Kidney (tissue), 14 donors: ENCODE data around the gene CST8. TPM values are rescaled to one million over a fixed set of nuclear protein-coding genes. Genes with fewer than 3 reads are reported as not detected.
A peak's percentile ranks its signal among the peaks of the same experiment; 100 is the strongest.

ENCODE experiments used
- DNase-seq, 5 donors: peaks; one replicate each; pipeline ENCODE4 v3.0.0-alpha.2; 2013 to 2020
- FAIRE-seq: peaks from 2 replicates; lab custom pipeline; 2012; peaks lifted over from hg19 to GRCh38; lab: Jason Lieb, UNC
- H3K27ac ChIP-seq, 2 donors: one replicate each; pipeline ENCODE4 v1.7.0; 2013; ENCODE audit warnings: low read depth in 2 of 2, low read length in 2 of 2, inconsistent platforms in 1 of 2
- H3K27me3 ChIP-seq: one replicate; pipeline ENCODE4 v1.7.1; 2013; ENCODE audit warnings: low read length, inconsistent platforms; ENCODE audit not compliant: control insufficient read depth, insufficient read depth
- H3K36me3 ChIP-seq, 3 donors: one replicate each; pipeline versions ENCODE4 v1.7.0 to v1.7.1; 2013; ENCODE audit warnings: low read length in 3 of 3, control low read depth in 1 of 3, inconsistent platforms in 1 of 3; ENCODE audit not compliant: insufficient read depth in 3 of 3, control insufficient read depth in 2 of 3
- H3K4me1 ChIP-seq, 3 donors: one replicate each; pipeline versions ENCODE4 v1.7.0 to v1.7.1; 2013; ENCODE audit warnings: low read length in 3 of 3, inconsistent platforms in 1 of 3, low read depth in 1 of 3; ENCODE audit not compliant: control insufficient read depth in 2 of 3, insufficient read depth in 2 of 3
- H3K4me3 ChIP-seq, 3 donors: one replicate each; pipeline versions ENCODE4 v1.7.0 to v1.8.1; 2013; ENCODE audit warnings: low read length in 3 of 3, control low read depth in 1 of 3, inconsistent platforms in 1 of 3
- H3K9ac ChIP-seq, 3 donors: one replicate each; pipeline versions ENCODE4 v1.7.0 to v1.7.1; 2013; ENCODE audit warnings: low read length in 3 of 3, control low read depth in 1 of 3, inconsistent platforms in 1 of 3
- H3K9me3 ChIP-seq, 3 donors: one replicate each; pipeline versions ENCODE4 v1.7.0 to v1.7.1; 2013; ENCODE audit warnings: low read length in 3 of 3, control low read depth in 1 of 3, inconsistent platforms in 1 of 3; ENCODE audit not compliant: control insufficient read depth in 2 of 3, insufficient read depth in 1 of 3
- CTCF ChIP-seq: IDR thresholded peaks from 3 replicates; pipeline ENCODE4 v1.5.1; 2012; ENCODE audit warnings: mild to moderate bottlenecking, moderate library complexity, borderline replicate concordance; ENCODE audit not compliant: insufficient read depth; ENCODE audit errors: extremely low read depth
- intact Hi-C: fragments of 100-400 bp; cut with DNase I; formaldehyde crosslinking; loops from one replicate; pipeline ENCODE4 v1.11.1; 2022
- polyA plus RNA-seq: library from polyadenylated mRNA; stranded (reverse); fragments of 350-450 nt; fragmentation: Illumina TruSeq; extraction: RNeasy Lipid Tissue Mini Kit (QIAGEN cat#74804); gene quantifications from one replicate; pipeline ENCODE4 v1.2.3, GENCODE V29; 2014; ENCODE audit warnings: low read depth, low replicate concordance; ENCODE audit not compliant: insufficient read depth
- total RNA-seq: library from RNA; stranded (reverse); fragmentation: NEBNext Ultra II Directional; extraction: Animal tissue kit (Norgen Biotek cat#: 25700); gene quantifications from one replicate; pipeline ENCODE4 v1.2.1, GENCODE V29; 2021
- donor health status: control.
- donor health status: control.
- donor health status: control.
- donor health status: control.
- donor health status: control.
- donor health status: DM: yes; HTN: yes; CAD: no.
- donor health status: Normal renal cell carcinoma (clear cell type).

Gene CST8
- total and polyA plus RNA-seq, 2 donors from 2014 or later: not detected

DNA sequence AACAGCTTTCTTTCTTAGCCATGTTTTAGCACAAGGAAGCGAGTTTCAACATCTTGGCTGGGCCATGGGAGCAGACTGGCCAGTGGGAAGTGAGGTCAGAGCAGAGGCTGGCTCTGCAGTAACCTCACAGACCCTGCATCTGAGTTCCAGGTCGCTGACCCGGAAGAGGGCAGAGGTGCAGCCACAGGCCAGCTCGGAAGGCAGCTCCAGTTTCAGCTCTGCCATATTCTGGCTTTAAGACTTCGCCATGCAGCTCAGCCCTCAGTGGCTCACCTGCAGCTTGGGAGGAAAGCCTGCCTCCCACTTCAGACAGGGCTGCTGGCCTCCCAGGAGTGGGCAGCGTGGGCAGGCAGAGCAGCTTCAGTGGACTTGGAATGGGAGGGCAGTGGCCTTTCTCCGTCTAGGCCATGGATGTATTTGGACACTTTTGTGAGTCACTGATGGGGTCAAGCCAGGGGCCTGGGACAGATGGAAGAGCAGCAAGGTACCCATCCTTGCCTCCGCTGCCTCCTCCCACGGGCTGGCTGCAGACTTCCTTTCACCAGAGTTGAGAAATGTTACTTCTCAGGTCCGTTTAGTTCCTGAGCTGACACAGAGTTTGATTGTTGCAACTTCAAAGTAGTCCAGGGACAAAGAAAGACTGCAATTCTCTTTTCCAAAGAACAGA lies 18.5 kb downstream of the CST8 start:
- no peak for TF ChIP-seq CTCF
- no peaks in the 10 kb centered on the region for H3K27me3 ChIP-seq
- no peak overlapping the region for H3K27ac ChIP-seq
- H3K36me3 ChIP-seq: no peaks in the 10 kb centered on the region
- no peaks in the 10 kb centered on the region for H3K9me3 ChIP-seq
- FAIRE-seq (no peak), DNase-seq (peak in 2 of 5 donors; percentile 29 to 35)
- no peak overlapping the region for H3K4me3 ChIP-seq
- H3K9ac ChIP-seq: no peak overlapping the region
- H3K4me1 ChIP-seq: no peaks in the 10 kb centered on the region
- intact Hi-C loops: no loop called here

DNA sequence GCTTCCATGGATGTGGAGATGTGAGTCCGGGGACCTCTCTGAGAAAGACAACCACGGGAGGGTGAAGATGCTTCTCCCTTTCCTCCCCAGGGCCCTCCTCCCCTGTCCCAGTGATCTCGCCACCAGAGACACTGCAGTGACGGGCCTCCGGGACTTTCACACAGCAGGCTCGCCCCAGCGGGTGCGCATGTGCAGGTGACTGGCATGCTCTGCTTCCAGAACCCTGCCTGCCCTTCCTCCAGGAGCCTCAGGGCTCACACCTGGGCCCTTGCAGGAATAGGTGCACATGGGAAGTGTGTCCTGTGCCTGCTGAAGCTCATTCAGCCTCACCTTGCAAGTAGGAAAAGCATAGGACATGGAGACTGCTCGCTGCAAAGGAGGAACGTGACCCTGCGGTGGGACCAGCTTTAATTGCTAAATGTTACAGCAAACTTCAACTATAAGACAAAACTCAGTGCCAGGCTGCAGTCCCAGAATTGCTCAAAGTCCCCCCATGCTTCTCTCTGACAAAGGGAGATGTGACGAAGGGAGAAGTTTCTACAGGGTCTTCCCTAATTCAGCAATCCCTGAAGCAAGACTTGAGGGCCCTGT lies 19.2 kb downstream of the CST8 start:
- FAIRE-seq: no peak
- Histone ChIP-seq H3K4me1 (no peaks in the 10 kb centered on the region), H3K36me3 (no peaks in the 10 kb centered on the region), H3K4me3 (no peak overlapping the region), H3K27ac (no peak overlapping the region), H3K9ac (no peak overlapping the region), H3K27me3 (no peaks in the 10 kb centered on the region), H3K9me3 (no peaks in the 10 kb centered on the region)
- intact Hi-C loops: no loop called here
- no peak for DNase-seq
- no peak for TF ChIP-seq CTCF

DNA sequence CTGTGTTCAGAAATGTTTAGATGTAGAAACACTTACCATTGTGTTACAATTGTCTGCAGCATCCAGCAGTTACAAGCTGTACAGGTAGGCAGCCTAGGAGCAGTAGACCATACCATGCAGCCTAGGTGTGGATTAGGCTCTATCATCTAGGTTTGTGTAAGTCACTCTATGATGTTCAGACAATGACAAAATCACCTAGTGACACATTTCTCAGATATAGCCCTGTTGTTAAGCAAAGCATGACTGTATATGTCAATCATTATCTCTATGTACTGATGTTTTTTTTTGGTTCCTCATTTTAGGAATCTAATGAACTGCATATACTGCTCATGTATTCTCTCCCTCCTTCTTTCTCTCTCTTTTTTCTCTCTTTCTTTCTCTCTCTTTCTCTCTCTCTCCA lies 22.2 kb downstream of the CST8 start:
- intact Hi-C loops: no loop called here
- TF ChIP-seq CTCF: no peak
- Histone ChIP-seq H3K9ac (no peak overlapping the region), H3K27ac (no peak overlapping the region), H3K27me3 (no peaks in the 10 kb centered on the region), H3K9me3 (no peaks in the 10 kb centered on the region), H3K4me3 (no peak overlapping the region), H3K36me3 (no peaks in the 10 kb centered on the region), H3K4me1 (no peaks in the 10 kb centered on the region)
- no peak for DNase-seq
- no peak for FAIRE-seq
